Right lobe of liver (tissue), 6 donors: Measurements from ENCODE around the gene MLX. TPM values are rescaled to one million over a fixed set of nuclear protein-coding genes. Genes with fewer than 3 reads are reported as not detected.
A peak's percentile ranks its signal among the peaks of the same experiment; 100 is the strongest.
"Not testable (repeated sequence)": the region's sequence is repeated elsewhere in the genome, so short reads cannot be mapped to it uniquely, and the experiment has no call there.

Experiments used
- ATAC-seq, 4 donors: fragments of 200-7000 bp; cut with Tn5 transposase; one replicate each; pipeline ENCODE4 v1.9.1; 2020; ENCODE audit warnings: mild to moderate bottlenecking in 4 of 4, moderate library complexity in 4 of 4
- DNase-seq, 3 donors: peaks; one replicate each; pipeline ENCODE4 v3.0.0-alpha.2; 2020
- H3K27ac ChIP-seq, 3 donors: fragments of 200-600 bp; one replicate each; pipeline ENCODE4 v1.8.0; 2022
- H3K27me3 ChIP-seq, 2 donors: fragments of 200-600 bp; one replicate each; pipeline ENCODE4 v1.8.0; 2022
- H3K36me3 ChIP-seq, 4 donors: fragments of 200-600 bp; sonication (generic) in 1 of 4; one replicate each; pipeline versions ENCODE4 v1.5.1 to v1.8.0; 2017 to 2022; ENCODE audit warnings: control low read depth in 1 of 4
- H3K4me1 ChIP-seq, 4 donors: fragments of 200-600 bp; sonication (generic) in 1 of 4; one replicate each; pipeline versions ENCODE4 v1.5.1 to v1.8.0; 2017 to 2022; ENCODE audit warnings: control low read depth in 1 of 4
- H3K4me3 ChIP-seq, 3 donors: fragments of 200-600 bp; one replicate each; pipeline ENCODE4 v1.8.0; 2022
- H3K9me3 ChIP-seq, 4 donors: fragments of 200-600 bp; sonication (generic) in 1 of 4; one replicate each; pipeline versions ENCODE4 v1.5.1 to v1.8.0; 2017 to 2022; ENCODE audit warnings: control low read depth in 1 of 4
- CTCF ChIP-seq, 4 donors: fragments of 200-600 bp in 3 of 4; fragments of 450-650 bp in 1 of 4; IDR thresholded peaks; one replicate each; pipeline versions ENCODE4 v1.5.1 to v1.8.0; 2016 to 2022; ENCODE audit warnings: antibody characterized with exemption in 4 of 4, mild to moderate bottlenecking in 2 of 4
- POLR2A ChIP-seq: fragments of 450-650 bp; IDR thresholded peaks from one replicate; pipeline ENCODE4 v1.6.1; 2017; ENCODE audit warnings: antibody characterized with exemption, mild to moderate bottlenecking
- WGBS: methylation state at CpG from one replicate; pipeline ENCODE4 v1.1.6; 2018; ENCODE audit warnings: low coverage, low lambda C conversion rate; ENCODE audit not compliant: insufficient coverage; ENCODE audit errors: missing lambda C conversion rate; 5-methylcytosine and 5-hydroxymethylcytosine counted together
- intact Hi-C, 2 donors: fragments of 100-400 bp; cut with DNase I; formaldehyde crosslinking; loops; one replicate each; pipeline versions ENCODE4 v1.11.2 to v1.14.1; 2022
- total RNA-seq, 6 experiments: library from RNA; depleted of rRNA in 2 of 6; stranded (reverse); fragments of >200 nt in 2 of 6; fragmentation: NEBNext Ultra II Directional in 3 of 6; extraction: Animal tissue kit (Norgen Biotek cat#: 25700) in 3 of 6; gene quantifications; one replicate each; pipeline versions ENCODE4 v1.1.0 to v1.2.4, GENCODE V29; 2016 to 2023
- donor health status: DM: no; HTN: yes; CAD: no.
- donor health status: DM: no; HTN: no; CAD: no.
- donor health status: DM: no; HTN: no; CAD: no.
- donor health status: DM: no; HTN: yes; CAD: no.
- donor health status: DM: no; HTN: yes; CAD: no.

The MLX gene
- total RNA-seq, 6 experiments from 2014 or later = 34.5 to 46.2 (median 35.2) TPM

DNA sequence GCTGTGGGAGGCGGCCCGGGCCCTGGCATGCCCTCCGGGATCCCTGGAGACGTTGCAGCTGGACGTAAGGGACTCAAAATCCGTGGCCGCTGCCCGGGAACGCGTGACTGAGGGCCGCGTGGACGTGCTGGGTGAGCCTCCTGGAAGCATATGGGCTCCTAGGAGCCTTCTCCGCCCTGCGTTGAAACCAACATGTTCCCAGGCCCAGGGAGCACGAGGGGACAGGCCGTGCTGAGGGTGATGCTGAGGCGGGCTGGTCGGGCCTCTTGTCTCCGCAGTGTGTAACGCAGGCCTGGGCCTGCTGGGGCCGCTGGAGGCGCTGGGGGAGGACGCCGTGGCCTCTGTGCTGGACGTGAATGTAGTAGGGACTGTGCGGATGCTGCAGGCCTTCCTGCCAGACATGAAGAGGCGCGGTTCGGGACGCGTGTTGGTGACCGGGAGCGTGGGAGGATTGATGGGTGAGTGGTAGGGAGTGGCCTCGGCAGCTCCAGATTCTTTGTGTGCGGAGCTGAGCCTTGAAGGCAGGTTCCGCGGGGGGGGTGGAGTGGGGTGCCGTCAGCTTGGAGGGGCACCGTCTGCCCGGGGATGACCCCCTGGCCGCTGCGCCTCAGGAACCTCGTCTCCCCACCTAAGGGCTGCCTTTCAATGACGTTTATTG, 13.6 kb upstream of the MLX start:
- 89% methylated on average over 6 of the region's 45 CpGs for WGBS
- peak overlapping the region in 1 of 3 donors; percentile 89 for H3K4me3 ChIP-seq
- no peaks in the 10 kb centered on the region for H3K36me3 ChIP-seq
- DNase-seq (no peak), ATAC-seq (no peak)
- no peaks in the 10 kb centered on the region for H3K27me3 ChIP-seq
- no peak overlapping the region for H3K27ac ChIP-seq
- no peaks in the 10 kb centered on the region for H3K9me3 ChIP-seq
- H3K4me1 ChIP-seq = peaks cover 0 to 17% (median 5%) of the 10 kb centered on the region in 4 donors
- TF ChIP-seq CTCF (IDR thresholded peaks at IDR 0.05) (no peak), POLR2A (no peak)
- intact Hi-C loops = no loop called here

DNA sequence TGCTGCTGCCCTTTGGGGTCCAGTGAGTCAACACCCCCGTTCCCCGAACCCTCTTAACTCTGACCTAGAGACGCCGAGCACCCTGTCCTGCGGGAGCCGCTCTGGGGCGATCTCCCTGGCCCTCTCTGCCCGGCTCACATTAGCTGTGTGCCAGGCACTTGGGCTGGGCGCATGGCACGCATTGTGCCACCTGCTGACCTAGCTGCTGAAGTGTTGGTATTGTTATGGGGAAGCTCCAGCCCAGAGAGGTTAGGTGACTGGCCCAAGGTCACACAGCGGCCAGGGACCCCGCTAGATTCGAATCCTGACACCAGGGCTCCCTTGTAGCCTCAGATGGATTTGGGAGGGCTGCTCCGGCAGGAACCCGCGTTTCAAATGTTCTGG, 13.0 kb upstream of the MLX start:
- H3K36me3 ChIP-seq = no peaks in the 10 kb centered on the region
- peak overlapping the region; percentile 82 to 84 (median 82) for H3K27ac ChIP-seq
- TF ChIP-seq CTCF (IDR thresholded peaks at IDR 0.05) = no peak
- no peak for TF ChIP-seq POLR2A
- ATAC-seq = peak; percentile 17 to 47 (median 22)
- H3K4me1 ChIP-seq = peaks cover 0 to 12% (median 4%) of the 10 kb centered on the region in 4 donors
- no peaks in the 10 kb centered on the region for H3K27me3 ChIP-seq
- H3K4me3 ChIP-seq = peak overlapping the region; percentile 89 to 92 (median 89)
- intact Hi-C loops = no loop called here
- 63% methylated on average over 7 of the region's 16 CpGs for WGBS
- no peaks in the 10 kb centered on the region for H3K9me3 ChIP-seq
- DNase-seq = no peak

GRCh38 chr17:42554250-42555121, 12.4 kb upstream of the MLX start:
- no peaks in the 10 kb centered on the region for H3K9me3 ChIP-seq
- intact Hi-C loops = no loop called here
- ATAC-seq (peak; percentile 91 to 97 (median 93)), DNase-seq (peak; percentile 92 to 94 (median 92))
- H3K27ac ChIP-seq = peak overlapping the region; percentile 82 to 84 (median 82)
- no peaks in the 10 kb centered on the region for H3K27me3 ChIP-seq
- H3K4me3 ChIP-seq = peak overlapping the region; percentile 89 to 92 (median 89)
- WGBS = no CpG with 5 or more reads among the region's 82 CpGs
- TF ChIP-seq POLR2A (peak; percentile 89), CTCF (IDR thresholded peaks at IDR 0.05) (no peak)
- H3K36me3 ChIP-seq = no peaks in the 10 kb centered on the region
- H3K4me1 ChIP-seq = peaks cover 0 to 12% (median 4%) of the 10 kb centered on the region in 4 donors

DNA sequence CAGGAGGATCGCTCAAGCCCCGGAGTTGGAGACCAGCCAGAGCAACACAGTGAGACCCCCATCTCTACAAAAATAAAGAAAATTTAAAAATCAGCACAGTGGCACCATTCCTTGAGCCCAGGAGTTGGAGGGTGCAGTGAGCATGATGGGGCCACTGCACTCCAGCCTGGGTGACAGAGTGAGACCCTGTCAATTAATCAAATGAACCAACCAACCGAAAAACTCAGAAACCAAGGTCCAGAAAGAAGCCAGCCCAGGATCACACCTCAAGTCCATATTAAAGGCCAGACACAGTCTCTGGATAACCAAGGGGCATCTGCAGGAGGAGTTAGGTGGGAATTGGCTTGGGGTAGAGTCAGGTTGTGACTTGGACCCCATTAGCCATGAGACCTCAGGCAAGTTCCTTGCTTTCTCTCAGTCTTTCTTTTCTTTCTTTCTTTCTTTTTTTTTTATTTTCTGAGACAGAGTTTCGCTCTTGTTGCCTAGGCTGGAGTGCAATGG, 11.7 kb upstream of the MLX start:
- Histone ChIP-seq H3K9me3 (no peaks in the 10 kb centered on the region), H3K27me3 (no peaks in the 10 kb centered on the region), H3K4me3 (peak overlapping the region; percentile 89 to 92 (median 89)), H3K27ac (peak overlapping the region; percentile 82 to 84 (median 82)), H3K36me3 (no peaks in the 10 kb centered on the region), H3K4me1 (peaks cover 0 to 12% (median 4%) of the 10 kb centered on the region in 4 donors)
- peak in 1 of 4 donors; percentile 3 for ATAC-seq
- DNase-seq = no peak
- TF ChIP-seq CTCF (IDR thresholded peaks at IDR 0.05) (no peak), POLR2A (no peak)
- intact Hi-C loops = no loop called here
- WGBS = 0% methylated on average over 1 of the region's 4 CpGs

GRCh38 chr17:42555961-42556617, 10.8 kb upstream of the MLX start:
- peak in 2 of 4 donors; percentile 2 to 5 for ATAC-seq
- DNase-seq, H3K27ac ChIP-seq, H3K9me3 ChIP-seq, H3K27me3 ChIP-seq, H3K4me3 ChIP-seq, H3K36me3 ChIP-seq, intact Hi-C loops: not testable (repeated sequence)
- 58% methylated on average over 4 of the region's 5 CpGs for WGBS
- peaks cover 0 to 12% (median 4%) of the 10 kb centered on the region in 4 donors for H3K4me1 ChIP-seq
